T1000 (cell line): Measurements from ENCODE around the gene NAV2.

ENCODE experiments used
- DNase-seq: peaks from one replicate; lab custom pipeline; 2025; ENCODE audit warnings: mixed read lengths; lab: John Stamatoyannopoulos, UW

Gene NAV2

GRCh38 chr11:20160425-20161229 lies 448.0 kb downstream of the NAV2 start, which contains the start of gene DBX1:
TSS of gene DBX1 (minus strand) at chr11:20160475. CDS start at chr11:20160324, 151 bp downstream.
- no peak for DNase-seq

GRCh38 chr11:20161230-20161918 lies 448.7 kb downstream of the NAV2 start:
- no peak for DNase-seq

- no peak for DNase-seq
These were observed 449.5 kb downstream of the NAV2 start for GRCh38 chr11:20161923-20162744.

GRCh38 chr11:20162824-20163782 lies 450.5 kb downstream of the NAV2 start:
- no peak for DNase-seq

GRCh38 chr11:20163783-20164481 lies 451.3 kb downstream of the NAV2 start:
- DNase-seq = no peak
